Omental fat pad (tissue), 4 donors: ENCODE data around the gene LBHD1. TPM values are rescaled to one million over a fixed set of nuclear protein-coding genes. Genes with fewer than 3 reads are reported as not detected.

Experiments used
- ATAC-seq: fragments of 150-250 bp; one replicate; pipeline ENCODE4 v1.9.1; 2016; ENCODE audit warnings: mild to moderate bottlenecking, moderate library complexity; ENCODE audit not compliant: low FRiP score
- DNase-seq: peaks from one replicate; pipeline ENCODE4 v3.0.0-alpha.2; 2019; ENCODE audit warnings: low spot score
- CTCF ChIP-seq, 3 donors: fragments of 450-650 bp; IDR thresholded peaks; one replicate each; pipeline ENCODE4 v1.5.1; 2016 to 2017; ENCODE audit warnings: antibody characterized with exemption in 3 of 3, mild to moderate bottlenecking in 3 of 3, moderate library complexity in 2 of 3
- total RNA-seq, 4 donors: library from RNA; depleted of rRNA; stranded (reverse); fragments of >200 nt; gene quantifications; one replicate each; pipeline ENCODE4 v1.1.0, GENCODE V29; 2016

LBHD1 gene
- 1 to 10 TPM; 3.0 to 6.8 (median 5.7) TPM for total RNA-seq

- ATAC-seq (peak; percentile 79), DNase-seq (peak; percentile 43)
- TF ChIP-seq CTCF (IDR thresholded peaks at IDR 0.05): no peak
Observed at GRCh38 chr11:62671608-62672389, at the start of gene LBHD1, which contains the start of gene UQCC3. Gene LBHD1 (minus strand): TSS chr11:62672267. CDS start chr11:62670031, 2,236 bp downstream. Gene UQCC3 (plus strand): TSS chr11:62671673. CDS start chr11:62671746, 73 bp downstream.

GRCh38 chr11:62719302-62719978, 47.4 kb upstream of the LBHD1 start:
- DNase-seq (no peak), ATAC-seq (no peak)
- no peak for TF ChIP-seq CTCF (IDR thresholded peaks at IDR 0.05)

- ATAC-seq (no peak), DNase-seq (no peak)
- no peak for TF ChIP-seq CTCF (IDR thresholded peaks at IDR 0.05)
Observed at GRCh38 chr11:62716816-62717215, 44.7 kb upstream of the LBHD1 start.

GRCh38 chr11:62716206-62716605, 44.1 kb upstream of the LBHD1 start:
- no peak for DNase-seq
- no peak for TF ChIP-seq CTCF (IDR thresholded peaks at IDR 0.05)
- ATAC-seq: no peak

GRCh38 chr11:62715150-62716130, 43.4 kb upstream of the LBHD1 start:
- no peak for TF ChIP-seq CTCF (IDR thresholded peaks at IDR 0.05)

GRCh38 chr11:62713343-62713742, 41.3 kb upstream of the LBHD1 start:
- TF ChIP-seq CTCF (IDR thresholded peaks at IDR 0.05): no peak
- DNase-seq (no peak), ATAC-seq (no peak)

More at GRCh38 chr11:62715150-62716130, 43.4 kb upstream of the LBHD1 start:
- DNase-seq (no peak), ATAC-seq (no peak)
